OCI-LY7 (cell line): ENCODE data around the gene GAREM1. TPM values are rescaled to one million over a fixed set of nuclear protein-coding genes. Genes with fewer than 3 reads are reported as not detected.

Source experiments
- BruUV-seq: library from RNA; stranded (reverse); fragments of 400-500 nt; replicated peaks from 2 replicates; lab custom pipeline; 2021; lab: Mats Ljungman, UMichigan
- CTCF ChIA-PET: fragments of 300-600 bp; sonication (Branson Sonifier 250); formaldehyde crosslinking; loops from one replicate; lab custom pipeline; 2022; ENCODE audit warnings: antibody characterized with exemption; ENCODE audit not compliant: unreplicated experiment; lab: Charles Lee
- POLR2A ChIA-PET: fragments of 300-600 bp; sonication (Branson Sonifier 250); formaldehyde crosslinking; loops from one replicate; lab custom pipeline; 2022; ENCODE audit warnings: antibody characterized with exemption; lab: Charles Lee
- DNase-seq: peaks from one replicate; pipeline ENCODE4 v3.0.0-alpha.2; 2015; ENCODE audit warnings: low spot score
- H2AFZ ChIP-seq: fragments of 200-600 bp; sonication (generic), shearing (Covaris generic); 2 replicates; pipeline ENCODE4 v1.6.1; 2014; ENCODE audit warnings: mild to moderate bottlenecking, antibody characterized with exemption, low read length, moderate library complexity
- H3K27ac ChIP-seq: fragments of 200-600 bp; sonication (generic); 2 replicates; pipeline ENCODE4 v1.5.1; 2014; ENCODE audit warnings: mixed run types, low read depth, mild to moderate bottlenecking, moderate library complexity, low read length, inconsistent platforms; ENCODE audit not compliant: poor library complexity, severe bottlenecking
- H3K36me3 ChIP-seq: fragments of 200-600 bp; sonication (generic); 2 replicates; pipeline ENCODE4 v1.6.1; 2014; ENCODE audit warnings: mild to moderate bottlenecking, antibody characterized with exemption, low read length, moderate library complexity, mixed read lengths; ENCODE audit not compliant: insufficient read depth
- H3K4me1 ChIP-seq: fragments of 200-600 bp; sonication (generic); 2 replicates; pipeline ENCODE4 v1.5.1; 2014; ENCODE audit warnings: mild to moderate bottlenecking, low read length; ENCODE audit not compliant: insufficient read depth, poor library complexity, severe bottlenecking
- H3K4me2 ChIP-seq: fragments of 200-600 bp; sonication (generic); 2 replicates; pipeline ENCODE4 v1.6.1; 2014; ENCODE audit warnings: mild to moderate bottlenecking, low read length
- H3K4me3 ChIP-seq: fragments of 200-600 bp; sonication (generic); 2 replicates; pipeline ENCODE4 v1.5.1; 2014; ENCODE audit warnings: mild to moderate bottlenecking, low read depth, low read length; ENCODE audit not compliant: poor library complexity, severe bottlenecking
- H3K79me2 ChIP-seq: fragments of 200-600 bp; sonication (generic); 2 replicates; pipeline ENCODE4 v1.6.1; 2016; ENCODE audit warnings: low read depth, mild to moderate bottlenecking, low read length, moderate library complexity, mixed read lengths; ENCODE audit not compliant: insufficient read depth
- H3K9me2 ChIP-seq: fragments of 200-600 bp; sonication (generic); 2 replicates; pipeline ENCODE4 v1.6.1; 2016; ENCODE audit warnings: mild to moderate bottlenecking, low read length, mixed read lengths; ENCODE audit not compliant: insufficient read depth
- H3K9me3 ChIP-seq: fragments of 200-600 bp; sonication (generic); 2 replicates; pipeline ENCODE4 v1.6.1; 2014; ENCODE audit warnings: mild to moderate bottlenecking, mixed run types, low read length, mixed read lengths
- H4K20me1 ChIP-seq: fragments of 200-600 bp; sonication (generic); 2 replicates; pipeline ENCODE4 v1.6.1; 2014; ENCODE audit warnings: mild to moderate bottlenecking, antibody characterized with exemption, low read length, moderate library complexity, mixed read lengths; ENCODE audit not compliant: insufficient read depth
- CTCF ChIP-seq: fragments of 200-600 bp; sonication (generic); conservative IDR thresholded peaks from 2 replicates; pipeline ENCODE4 v1.5.1; 2014; ENCODE audit warnings: mild to moderate bottlenecking, antibody characterized with exemption, low read length, moderate library complexity, mixed read lengths
- EZH2phosphoT487 ChIP-seq: fragments of 200-600 bp; sonication (generic); IDR thresholded peaks from 2 replicates; pipeline ENCODE4 v1.6.1; 2018; ENCODE audit warnings: low read depth, borderline replicate concordance, mild to moderate bottlenecking, mixed run types, antibody characterized with exemption, low read length, moderate library complexity, mixed read lengths
- intact Hi-C: fragments of 100-400 bp; cut with micrococcal nuclease; formaldehyde crosslinking; loops from one replicate; pipeline ENCODE4 v1.10.0; 2022; ENCODE audit not compliant: unreplicated experiment
- total RNA-seq, 2 experiments: library from RNA; depleted of rRNA in 1 of 2; stranded (reverse); fragments of >200 nt in 1 of 2; shearing (Covaris generic) in 1 of 2; gene quantifications; 2 replicates each; pipeline ENCODE4 v1.2.3, GENCODE V29; 2014 to 2022

Gene GAREM1
- total RNA-seq, 2 experiments from 2014 or later, result 1.0 to 2.7 TPM

GRCh38 chr18:32261003-32261402 is 209.7 kb downstream of the GAREM1 start:
- no peak overlapping the region for H3K27ac ChIP-seq
- H2AFZ ChIP-seq, result no peak overlapping the region
- no peaks in the 10 kb centered on the region for H3K4me1 ChIP-seq
- no peaks in the 10 kb centered on the region for H3K79me2 ChIP-seq
- no peaks in the 10 kb centered on the region for H4K20me1 ChIP-seq
- CTCF ChIA-PET, result no interaction called here
- POLR2A ChIA-PET, result no interaction called here
- intact Hi-C loops, result no loop called here
- DNase-seq, result no peak
- BruUV-seq, result no TSS peak
- H3K9me2 ChIP-seq, result no peaks in the 10 kb centered on the region
- H3K4me3 ChIP-seq, result no peak overlapping the region
- H3K36me3 ChIP-seq, result no peaks in the 10 kb centered on the region
- no peak overlapping the region for H3K4me2 ChIP-seq
- H3K9me3 ChIP-seq, result no peaks in the 10 kb centered on the region
- TF ChIP-seq EZH2phosphoT487, result no peak

- no peaks in the 10 kb centered on the region for H3K9me2 ChIP-seq
- TF ChIP-seq CTCF, result no peak
- TF ChIP-seq EZH2phosphoT487, result no peak
- no peak overlapping the region for H3K27ac ChIP-seq
- ChIA-PET CTCF (no interaction called here), POLR2A (no interaction called here)
- no peaks in the 10 kb centered on the region for H3K4me1 ChIP-seq
- DNase-seq, result no peak
- no peak overlapping the region for H3K4me2 ChIP-seq
- no peaks in the 10 kb centered on the region for H3K79me2 ChIP-seq
- H3K36me3 ChIP-seq, result no peaks in the 10 kb centered on the region
- no TSS peak for BruUV-seq
- no peak overlapping the region for H2AFZ ChIP-seq
- no peaks in the 10 kb centered on the region for H3K9me3 ChIP-seq
- H4K20me1 ChIP-seq, result no peaks in the 10 kb centered on the region
- no peak overlapping the region for H3K4me3 ChIP-seq
- intact Hi-C loops, result no loop called here
Measured at GRCh38 chr18:32259553-32259952, 211.1 kb downstream of the GAREM1 start.

- intact Hi-C loops, result no loop called here
- no peak overlapping the region for H3K4me2 ChIP-seq
Measured at GRCh38 chr18:32258558-32259204, 212.0 kb downstream of the GAREM1 start.

More at GRCh38 chr18:32258558-32259204, 212.0 kb downstream of the GAREM1 start:
- Histone ChIP-seq H3K9me3 (no peaks in the 10 kb centered on the region), H3K27ac (no peak overlapping the region), H3K4me1 (no peaks in the 10 kb centered on the region), H3K79me2 (no peaks in the 10 kb centered on the region), H3K4me3 (no peak overlapping the region), H3K36me3 (no peaks in the 10 kb centered on the region), H2AFZ (no peak overlapping the region), H3K9me2 (no peaks in the 10 kb centered on the region), H4K20me1 (no peaks in the 10 kb centered on the region)
- ChIA-PET CTCF (no interaction called here), POLR2A (no interaction called here)
- DNase-seq, result no peak
- BruUV-seq, result no TSS peak
- no peak for TF ChIP-seq EZH2phosphoT487
- TF ChIP-seq CTCF, result no peak
